Suprapubic skin (tissue), 4 donors: Measurements from ENCODE around the gene MIPOL1. TPM values are rescaled to one million over a fixed set of nuclear protein-coding genes. Genes with fewer than 3 reads are reported as not detected.

ENCODE experiments used
- DNase-seq, 2 donors: peaks; one replicate each; pipeline ENCODE4 v3.0.0-alpha.2; 2019; ENCODE audit warnings: low spot score in 2 of 2
- H3K27ac ChIP-seq: fragments of 200-600 bp; sonication (generic); one replicate; pipeline ENCODE4 v1.5.1; 2019
- H3K27me3 ChIP-seq: fragments of 200-600 bp; sonication (generic); one replicate; pipeline ENCODE4 v1.5.1; 2019
- H3K36me3 ChIP-seq: fragments of 200-600 bp; sonication (generic); one replicate; pipeline ENCODE4 v1.5.1; 2019
- H3K4me1 ChIP-seq: fragments of 200-600 bp; sonication (generic); one replicate; pipeline ENCODE4 v1.5.1; 2019
- H3K4me3 ChIP-seq: fragments of 200-600 bp; sonication (generic); one replicate; pipeline ENCODE4 v1.5.1; 2019; ENCODE audit warnings: mild to moderate bottlenecking
- H3K9me3 ChIP-seq: fragments of 200-600 bp; sonication (generic); one replicate; pipeline ENCODE4 v1.5.1; 2019
- CTCF ChIP-seq, 2 donors: fragments of 200-600 bp in 1 of 2; fragments of 450-650 bp in 1 of 2; sonication (generic) in 1 of 2; IDR thresholded peaks; one replicate each; pipeline ENCODE4 v1.5.1; 2016 to 2019; ENCODE audit warnings: antibody characterized with exemption in 2 of 2, mild to moderate bottlenecking in 1 of 2, moderate library complexity in 1 of 2
- EP300 ChIP-seq: sonication (generic); formaldehyde crosslinking; IDR thresholded peaks from one replicate; pipeline ENCODE4 v1.6.1; 2017; ENCODE audit warnings: antibody characterized with exemption
- POLR2A ChIP-seq, 2 donors: fragments of 450-650 bp; IDR thresholded peaks; one replicate each; pipeline ENCODE4 v1.6.1; 2017; ENCODE audit warnings: antibody characterized with exemption in 2 of 2, mild to moderate bottlenecking in 2 of 2, moderate library complexity in 2 of 2
- POLR2AphosphoS5 ChIP-seq, 3 donors: sonication (generic); formaldehyde crosslinking; IDR thresholded peaks; one replicate each; pipeline ENCODE4 v1.6.1; 2017; ENCODE audit warnings: antibody characterized with exemption in 3 of 3
- WGBS: methylation state at CpG from one replicate; pipeline ENCODE4 v1.1.5; 2018; 5-methylcytosine and 5-hydroxymethylcytosine counted together
- total RNA-seq, 4 donors: library from RNA; depleted of rRNA; stranded (reverse); fragments of >200 nt; gene quantifications; one replicate each; pipeline ENCODE4 v1.1.0, GENCODE V29; 2016

MIPOL1 gene
- total RNA-seq, 4 donors from 2014 or later = 3.5 to 12.7 (median 7.6) TPM

GRCh38 chr14:37493606-37494005, 295.9 kb downstream of the MIPOL1 start:
- no peak for DNase-seq

GRCh38 chr14:37497422-37497821, 299.7 kb downstream of the MIPOL1 start:
- H3K9me3 ChIP-seq = no peaks in the 10 kb centered on the region
- no peaks in the 10 kb centered on the region for H3K27me3 ChIP-seq
- 94% methylated on average over 2 of the region's 2 CpGs for WGBS
- no peak overlapping the region for H3K27ac ChIP-seq
- H3K4me1 ChIP-seq = no peaks in the 10 kb centered on the region
- no peak overlapping the region for H3K4me3 ChIP-seq
- DNase-seq = no peak
- peaks cover 4% of the 10 kb centered on the region for H3K36me3 ChIP-seq
- TF ChIP-seq POLR2A (IDR thresholded peaks at IDR 0.05) = no peak
- TF ChIP-seq EP300 = no peak
- TF ChIP-seq POLR2AphosphoS5 (IDR thresholded peaks at IDR 0.05) = no peak
- TF ChIP-seq CTCF (IDR thresholded peaks at IDR 0.05) = no peak

More at GRCh38 chr14:37493606-37494005, 295.9 kb downstream of the MIPOL1 start:
- no peaks in the 10 kb centered on the region for H3K4me1 ChIP-seq
- no peak overlapping the region for H3K27ac ChIP-seq
- no peaks in the 10 kb centered on the region for H3K36me3 ChIP-seq
- 87% methylated on average over 2 of the region's 2 CpGs for WGBS
- no peaks in the 10 kb centered on the region for H3K9me3 ChIP-seq
- no peaks in the 10 kb centered on the region for H3K27me3 ChIP-seq
- TF ChIP-seq POLR2AphosphoS5 (IDR thresholded peaks at IDR 0.05) (no peak), CTCF (IDR thresholded peaks at IDR 0.05) (no peak), EP300 (no peak), POLR2A (IDR thresholded peaks at IDR 0.05) (no peak)
- H3K4me3 ChIP-seq = no peak overlapping the region

- Histone ChIP-seq H3K4me1 (no peaks in the 10 kb centered on the region), H3K4me3 (no peak overlapping the region), H3K9me3 (no peaks in the 10 kb centered on the region), H3K36me3 (peaks cover 4% of the 10 kb centered on the region), H3K27me3 (no peaks in the 10 kb centered on the region), H3K27ac (no peak overlapping the region)
- WGBS = 100% methylated on average over 1 of the region's 5 CpGs
- DNase-seq = no peak
- TF ChIP-seq POLR2A (IDR thresholded peaks at IDR 0.05) (no peak), CTCF (IDR thresholded peaks at IDR 0.05) (no peak), EP300 (no peak), POLR2AphosphoS5 (IDR thresholded peaks at IDR 0.05) (no peak)
These were observed 304.1 kb downstream of the MIPOL1 start for GRCh38 chr14:37501877-37502276.

GRCh38 chr14:37508503-37508902, 310.8 kb downstream of the MIPOL1 start:
- H3K4me1 ChIP-seq = no peaks in the 10 kb centered on the region
- no peaks in the 10 kb centered on the region for H3K9me3 ChIP-seq
- H3K27me3 ChIP-seq = no peaks in the 10 kb centered on the region
- H3K27ac ChIP-seq = no peak overlapping the region
- DNase-seq = no peak
- TF ChIP-seq POLR2AphosphoS5 (IDR thresholded peaks at IDR 0.05) (no peak), EP300 (no peak), CTCF (IDR thresholded peaks at IDR 0.05) (no peak), POLR2A (IDR thresholded peaks at IDR 0.05) (no peak)
- no peak overlapping the region for H3K4me3 ChIP-seq
- no peaks in the 10 kb centered on the region for H3K36me3 ChIP-seq
- WGBS = 77% methylated on average over 3 of the region's 3 CpGs

- 86% methylated on average over 3 of the region's 3 CpGs for WGBS
- H3K4me1 ChIP-seq = no peaks in the 10 kb centered on the region
- H3K36me3 ChIP-seq = no peaks in the 10 kb centered on the region
- no peak for DNase-seq
- TF ChIP-seq CTCF (IDR thresholded peaks at IDR 0.05) (no peak), EP300 (no peak), POLR2AphosphoS5 (IDR thresholded peaks at IDR 0.05) (no peak)
- H3K27ac ChIP-seq = no peak overlapping the region
- no peaks in the 10 kb centered on the region for H3K9me3 ChIP-seq
- H3K4me3 ChIP-seq = no peak overlapping the region
- no peaks in the 10 kb centered on the region for H3K27me3 ChIP-seq
These were observed 314.4 kb downstream of the MIPOL1 start for GRCh38 chr14:37512173-37512572.
